ENCODE data around the gene POLR3C.

- no peak for TF ChIP-seq CTCF (optimal IDR thresholded peaks at IDR 0.05 in 1 of 3, IDR thresholded peaks at IDR 0.05 in 1 of 3, conservative IDR thresholded peaks at IDR 0.05 in 1 of 3; ENCODE audit: extremely low read depth in 1 of 3, insufficient read depth in 2 of 3, low read length in 3 of 3)
- no peak for TF ChIP-seq EZH2 (IDR thresholded peaks at IDR 0.05; ENCODE audit: low read length)
Observed at GRCh38 chr1:145884675-145885074, 60.7 kb downstream of the POLR3C start.

All from keratinocyte (primary cell).